HG03342 (cell line): ENCODE measurements around the gene SUGCT.
A peak's percentile ranks its signal among the peaks of the same experiment; 100 is the strongest.

Experiments used
- ATAC-seq: cut with Tn5 transposase; IDR thresholded peaks from one replicate; pipeline ENCODE4 v1.9.1; 2021; ENCODE audit warnings: mild to moderate bottlenecking, moderate library complexity; ENCODE audit not compliant: unreplicated experiment

Gene SUGCT

DNA sequence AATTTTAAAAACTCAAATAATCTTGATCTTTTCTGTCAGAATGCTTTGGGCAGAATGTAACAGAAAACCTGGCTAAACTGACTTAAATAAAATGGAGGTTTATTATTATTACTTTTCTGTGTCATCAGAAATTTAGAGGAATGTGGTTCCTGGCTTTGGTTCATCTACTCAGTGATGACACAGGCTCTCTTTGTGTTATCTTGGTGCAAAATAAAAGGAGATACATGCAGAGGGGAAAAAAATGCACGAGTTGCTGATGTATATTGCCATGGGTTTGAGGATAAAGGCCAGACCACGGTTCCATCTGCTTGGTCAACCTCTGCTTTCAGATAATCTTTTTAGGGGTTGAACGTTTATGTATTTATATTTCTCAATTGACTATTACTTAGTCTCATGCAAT is 181.4 kb downstream of the SUGCT start:
- no peak for ATAC-seq

DNA sequence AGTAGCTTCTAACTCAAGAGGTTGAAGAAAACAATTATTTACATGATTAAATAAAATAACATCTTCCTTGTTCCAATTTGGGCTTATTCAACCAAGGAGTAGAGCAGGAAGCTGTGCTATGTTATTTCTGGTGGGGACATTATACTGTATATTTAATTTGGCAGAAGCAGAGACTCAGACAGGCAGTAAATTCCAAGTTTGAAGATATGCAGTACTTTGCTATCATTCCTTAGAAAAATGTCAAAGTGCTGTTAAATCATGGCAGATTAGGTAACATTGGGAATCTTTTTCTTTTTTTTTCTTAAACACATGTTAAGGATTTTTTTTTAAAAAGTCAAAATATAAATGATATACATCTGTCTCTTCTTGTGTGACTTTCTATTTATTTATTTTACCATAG is 190.1 kb downstream of the SUGCT start:
- ATAC-seq, result no peak

- no peak for ATAC-seq
Observed at GRCh38 chr7:40327113-40327512, 192.3 kb downstream of the SUGCT start.

DNA sequence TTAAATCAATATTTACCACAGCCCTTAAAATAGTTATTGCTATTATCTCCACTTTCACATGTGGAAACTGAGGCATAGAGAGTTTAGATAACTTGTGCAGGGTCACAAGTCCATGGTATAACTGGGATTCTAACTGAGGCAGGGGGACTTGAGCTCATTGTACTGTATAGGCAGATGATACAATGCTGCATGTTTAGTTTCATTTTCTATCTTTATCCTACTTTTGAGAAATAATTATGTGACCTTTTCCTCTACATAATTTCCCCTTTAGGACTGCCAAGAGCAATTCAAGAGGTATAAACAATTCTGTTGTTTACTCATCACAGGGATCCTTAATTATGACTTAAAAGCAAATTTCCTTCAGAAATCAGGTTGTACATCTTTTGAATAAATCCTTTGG is 193.1 kb downstream of the SUGCT start:
- no peak for ATAC-seq

DNA sequence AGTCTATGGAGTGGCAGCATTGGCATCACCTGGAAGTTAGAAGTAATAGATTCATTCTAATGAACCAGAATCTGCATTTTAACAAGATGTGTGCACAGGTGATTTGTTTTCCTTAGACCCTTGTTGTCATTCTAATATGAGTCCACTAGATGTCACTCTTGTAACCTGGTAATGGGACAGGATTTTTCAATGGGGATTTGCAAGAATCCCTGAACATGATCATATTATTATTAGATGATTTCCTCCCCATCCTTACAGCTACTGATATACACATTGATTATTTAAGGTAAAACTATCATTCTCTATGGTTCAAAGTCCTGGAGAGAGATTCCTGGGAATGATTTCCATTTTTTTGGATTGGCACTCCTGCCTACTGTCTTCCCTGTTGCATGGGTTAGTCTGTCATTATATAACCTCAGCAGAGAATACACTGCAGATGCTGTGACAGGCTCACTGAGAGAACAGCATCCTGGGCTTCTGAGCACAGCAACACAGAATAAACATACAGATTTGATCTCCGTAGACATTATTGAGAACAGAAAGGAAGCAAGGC is 194.9 kb downstream of the SUGCT start:
- peak; percentile 62 for ATAC-seq

- ATAC-seq, result no peak
Observed at GRCh38 chr7:40330408-40330807, 195.6 kb downstream of the SUGCT start.

- no peak for ATAC-seq
Observed at GRCh38 chr7:40331915-40332314, 197.1 kb downstream of the SUGCT start.

DNA sequence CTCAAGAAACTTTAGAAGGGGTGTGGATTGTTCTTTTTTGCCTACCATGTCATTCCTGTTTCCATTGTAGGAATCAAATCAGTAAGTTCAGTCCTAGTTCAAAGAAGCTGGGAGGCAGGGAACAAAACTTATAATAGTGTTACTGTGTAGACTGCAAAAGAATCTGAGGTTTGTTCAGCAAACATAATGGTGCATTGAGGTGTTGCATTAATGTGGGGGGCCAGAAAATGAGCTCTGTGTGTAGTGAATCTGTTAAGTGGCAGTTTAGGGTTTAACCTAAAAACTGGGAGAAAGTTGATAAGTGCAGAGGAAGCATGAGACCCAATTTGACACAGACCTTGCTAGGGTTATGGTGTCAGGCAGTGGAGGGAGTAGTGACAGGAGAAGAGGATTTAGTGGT is 197.7 kb downstream of the SUGCT start:
- no peak for ATAC-seq

- no peak for ATAC-seq
Observed at GRCh38 chr7:40341836-40342235, 207.0 kb downstream of the SUGCT start.

DNA sequence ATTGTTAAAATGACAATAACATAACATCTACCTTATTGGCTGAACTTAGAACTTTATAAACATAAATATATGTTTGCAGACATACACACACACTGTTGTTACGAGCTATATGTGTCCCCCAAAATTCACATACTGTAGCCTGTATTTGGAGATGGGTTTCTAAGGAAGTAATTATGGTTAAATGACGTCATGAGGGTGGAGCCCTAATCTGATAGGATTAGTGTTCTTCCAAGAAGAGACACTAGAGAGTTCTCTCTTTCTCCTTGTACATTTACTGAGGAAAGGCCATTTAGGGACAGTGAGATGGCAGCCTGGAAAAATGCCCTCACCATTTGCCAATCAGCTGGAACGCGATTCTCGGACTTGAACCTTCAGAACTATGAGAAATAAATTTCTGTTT is 211.7 kb downstream of the SUGCT start:
- ATAC-seq, result no peak

GRCh38 chr7:40348126-40348728 is 213.4 kb downstream of the SUGCT start:
- ATAC-seq, result no peak

GRCh38 chr7:40350100-40350499 is 215.3 kb downstream of the SUGCT start:
- no peak for ATAC-seq

- ATAC-seq, result no peak
Observed at GRCh38 chr7:40354711-40355110, 219.9 kb downstream of the SUGCT start.

DNA sequence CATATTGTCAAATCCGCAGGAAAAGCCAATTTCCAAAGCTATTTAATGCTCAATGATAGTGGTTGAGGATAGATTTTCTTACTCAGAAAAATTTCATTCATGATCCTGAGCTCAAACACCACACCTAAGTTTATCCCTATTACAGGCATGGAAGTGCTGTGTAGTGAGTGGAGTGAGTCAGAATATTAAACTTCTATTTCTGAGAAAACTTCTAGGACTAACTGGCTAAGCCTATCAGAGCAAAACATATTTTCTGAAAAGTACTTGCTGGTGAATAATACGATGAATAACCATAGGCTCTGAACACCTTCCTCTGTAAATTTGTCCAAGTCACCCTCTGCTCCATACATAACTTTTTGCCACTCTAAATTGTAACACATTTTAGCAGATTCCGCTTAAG is 221.5 kb downstream of the SUGCT start:
- ATAC-seq, result no peak

DNA sequence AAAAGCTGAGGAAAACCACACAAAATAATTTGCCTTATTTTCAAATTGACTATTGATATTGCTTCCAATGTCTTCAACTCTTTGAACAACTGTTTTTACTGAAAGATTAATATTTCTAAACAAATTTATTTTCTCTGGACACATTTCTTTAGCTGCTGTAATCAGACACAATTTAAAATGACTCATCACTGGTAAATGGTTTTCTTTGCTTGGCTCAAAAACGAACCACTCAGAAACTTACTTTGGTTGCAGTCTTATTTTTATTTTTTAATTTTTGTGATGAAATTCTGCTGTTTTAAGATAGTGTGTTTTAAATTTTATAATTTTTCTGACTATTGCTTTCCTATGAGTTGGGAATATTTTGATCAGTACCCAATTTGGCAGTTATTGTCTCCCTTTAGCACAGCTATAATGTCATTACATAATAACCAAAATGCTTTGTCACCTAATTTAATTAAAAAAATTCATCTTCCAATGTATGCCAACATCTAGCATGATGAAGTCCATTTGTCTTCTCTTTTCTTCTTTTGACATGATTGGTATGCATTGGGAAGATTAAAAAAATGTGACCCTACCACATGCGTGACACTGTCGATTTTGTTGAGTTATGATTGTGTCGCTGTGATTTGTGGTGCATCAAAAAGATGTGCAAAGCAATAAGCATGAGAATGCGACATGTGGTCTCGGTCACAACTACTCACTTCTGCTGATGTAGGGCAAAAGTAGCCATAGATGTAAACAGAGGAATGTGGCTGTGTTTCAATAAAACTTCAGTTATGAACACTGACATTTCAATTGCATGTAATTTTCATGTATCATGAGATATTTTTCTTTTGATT is 222.3 kb downstream of the SUGCT start:
- ATAC-seq, result no peak

GRCh38 chr7:40369641-40370277 is 235.0 kb downstream of the SUGCT start:
- no peak for ATAC-seq

- ATAC-seq, result no peak
Observed at GRCh38 chr7:40371806-40372440, 237.1 kb downstream of the SUGCT start.

DNA sequence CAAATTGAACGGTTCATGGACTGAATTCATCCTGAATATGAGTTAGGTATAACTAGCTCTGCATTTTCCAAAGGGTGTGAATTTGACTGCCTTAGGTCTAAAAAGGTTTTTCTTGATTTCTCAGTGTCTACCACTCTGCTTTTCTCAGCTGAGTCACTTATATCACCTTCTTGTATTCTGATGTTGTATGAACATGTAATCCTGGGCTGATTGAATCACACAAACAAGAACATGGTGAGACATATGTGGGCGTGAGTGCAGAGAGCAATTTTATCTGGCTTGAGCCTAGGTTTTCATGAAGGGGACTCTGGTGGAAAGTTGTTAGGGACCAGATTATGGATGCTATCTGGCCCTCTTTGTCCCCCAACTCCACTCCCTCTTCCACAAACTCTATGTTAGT is 239.8 kb downstream of the SUGCT start:
- no peak for ATAC-seq

DNA sequence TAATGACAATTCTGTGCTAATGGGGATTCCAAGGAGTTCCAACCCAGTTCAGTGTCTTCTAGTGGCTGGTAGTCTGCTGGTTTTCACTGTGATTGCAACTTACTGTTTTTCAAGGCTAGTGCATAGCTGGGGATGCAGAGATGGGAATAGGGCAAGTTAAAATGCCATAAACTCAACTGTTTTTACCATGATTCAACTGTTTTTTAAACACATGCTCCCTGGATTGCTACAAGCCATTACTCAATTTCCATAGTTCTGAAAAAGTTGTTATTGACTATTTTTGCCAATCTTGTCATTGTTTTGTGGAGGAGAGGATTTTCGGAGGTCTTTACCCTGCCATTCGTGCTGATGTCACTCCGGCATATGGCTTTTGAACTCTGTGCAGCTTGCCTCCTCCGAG is 245.3 kb downstream of the SUGCT start:
- ATAC-seq, result no peak

- ATAC-seq, result no peak
Observed at GRCh38 chr7:40382145-40382544, 247.3 kb downstream of the SUGCT start.

DNA sequence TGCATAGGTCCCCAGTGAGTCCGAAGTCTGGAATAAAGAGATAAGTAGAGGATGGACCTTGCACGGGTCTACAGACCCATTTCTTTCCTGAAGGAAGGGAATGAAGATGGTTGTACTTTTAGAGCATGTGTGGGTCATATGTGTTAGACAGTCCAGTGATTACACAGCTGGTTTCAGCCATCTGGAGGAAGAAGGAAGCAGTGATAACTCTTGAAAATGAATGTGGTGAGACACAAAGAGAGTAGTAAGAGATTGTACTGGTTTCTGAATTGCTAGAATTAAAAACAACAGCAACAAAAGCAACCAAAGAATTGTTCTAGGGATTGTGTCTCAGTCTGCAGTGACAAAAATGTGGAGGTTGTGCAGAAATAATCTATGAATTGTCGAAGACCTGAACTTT is 258.9 kb downstream of the SUGCT start:
- ATAC-seq, result no peak
